Spleen (tissue), 7 donors: ENCODE data around the gene PEX14.

ENCODE experiments used
- CTCF ChIP-seq, 11 experiments: fragments of 200-600 bp in 7 of 11; fragments of 450-650 bp in 4 of 11; sonication (generic) in 4 of 11; IDR thresholded peaks in 8 of 11; conservative IDR thresholded peaks in 3 of 11; 1 replicate in 7 of 11; 2 replicates in 4 of 11; pipeline versions ENCODE4 v1.4.0 to v1.8.0; 2016 to 2021; ENCODE audit warnings: antibody characterized with exemption in 11 of 11, inconsistent platforms in 4 of 11, mild to moderate bottlenecking in 1 of 11
- POLR2A ChIP-seq, 3 donors: fragments of 450-650 bp; IDR thresholded peaks; one replicate each; pipeline ENCODE4 v1.5.1; 2017; ENCODE audit warnings: antibody characterized with exemption in 3 of 3, mild to moderate bottlenecking in 1 of 3
- POLR2AphosphoS5 ChIP-seq, 3 donors: sonication (generic); formaldehyde crosslinking; IDR thresholded peaks; one replicate each; pipeline ENCODE4 v1.5.1; 2017; ENCODE audit warnings: antibody characterized with exemption in 3 of 3
- donor health status: DM: no; HTN: no; CAD: no; lungs with moderate emphysema.
- donor health status: DM: no; HTN: no; CAD: no.
- donor health status: DM: no; HTN: no; CAD: no.

- TF ChIP-seq CTCF (IDR thresholded peaks at IDR 0.05 in 8 of 11, conservative IDR thresholded peaks at IDR 0.05 in 3 of 11) (no peak), POLR2A (IDR thresholded peaks at IDR 0.05) (no peak), POLR2AphosphoS5 (IDR thresholded peaks at IDR 0.05) (no peak)
These were observed 186.7 kb downstream of the PEX14 start for GRCh38 chr1:10661453-10661852.
